ENCODE data around the gene ZSCAN23. TPM values are rescaled to one million over a fixed set of nuclear protein-coding genes. Genes with fewer than 3 reads are reported as not detected.

Gene ZSCAN23
- total RNA-seq, 1 experiment from 2014 or later, result 0.43 TPM

- DNase-seq (ENCODE audit: low read depth), result peak; percentile 81
Measured at GRCh38 chr6:28383235-28384142, 59.8 kb downstream of the ZSCAN23 start.

Small RNA genes within 50 kb of the gene (small RNA-seq; reads per million reads assigned to genes)
- gene RNU2-45P, result not detected

Other genes starting within 250 kb of the ZSCAN23 start
- gene ZSCAN9, start 218.2 kb downstream of the ZSCAN23 start, total RNA-seq (2014; rRNA removed; shearing (Covaris generic)), result 6.5 and 10.7 TPM in 2 replicates
- gene ZKSCAN4, start 191.2 kb downstream of the ZSCAN23 start, total RNA-seq (2014; rRNA removed; shearing (Covaris generic)), result 3.2 and 4.8 TPM in 2 replicates
- gene NKAPL, start 184.2 kb downstream of the ZSCAN23 start, total RNA-seq (2014; rRNA removed; shearing (Covaris generic)), result not detected in 2 replicates
- 11.1 and 14.5 TPM in 2 replicates for gene ZSCAN26, start 176.3 kb downstream of the ZSCAN23 start, total RNA-seq (2014; rRNA removed; shearing (Covaris generic))
- 6.1 and 6.2 TPM in 2 replicates for gene PGBD1, start 161.9 kb downstream of the ZSCAN23 start, total RNA-seq (2014; rRNA removed; shearing (Covaris generic))
- gene ZSCAN31, start 107.3 kb downstream of the ZSCAN23 start, total RNA-seq (2014; rRNA removed; shearing (Covaris generic)), result 4.3 and 7.3 TPM in 2 replicates
- 2.9 and 3.4 TPM in 2 replicates for gene ZKSCAN3, start 93.5 kb downstream of the ZSCAN23 start, total RNA-seq (2014; rRNA removed; shearing (Covaris generic))
- 3.1 and 3.8 TPM in 2 replicates for gene ZSCAN12, start 43.7 kb downstream of the ZSCAN23 start, total RNA-seq (2014; rRNA removed; shearing (Covaris generic))
- not detected in 2 replicates for gene GPX6, start 72.3 kb upstream of the ZSCAN23 start, total RNA-seq (2014; rRNA removed; shearing (Covaris generic))
- not detected in 2 replicates for gene GPX5, start 82.4 kb upstream of the ZSCAN23 start, total RNA-seq (2014; rRNA removed; shearing (Covaris generic))